Measurements from ENCODE around the gene FEM1B.

GRCh38 chr15:68310178-68310803 is 32.7 kb downstream of the FEM1B start:
- TF ChIP-seq EZH2phosphoT487 (IDR thresholded peaks at IDR 0.05; ENCODE audit: low read depth, severe bottlenecking, unreplicated experiment) (no peak), EZH2 (IDR thresholded peaks at IDR 0.05; ENCODE audit: borderline replicate concordance) (no peak)
